Measurements from ENCODE around the gene IGFBP2. TPM values are rescaled to one million over a fixed set of nuclear protein-coding genes. Genes with fewer than 3 reads are reported as not detected.

IGFBP2 gene
- total and polyA plus RNA-seq, 9 of the 15 experiments (the other 6 are each of a cell fraction or from before 2014, with no cell fraction given): 0.93 TPM; not detected in 8

GRCh38 chr2:216700781-216701180 is 67.6 kb downstream of the IGFBP2 start:
- intact Hi-C loops (cut with micrococcal nuclease) (no loop called here), in situ Hi-C loops (cut with MboI) (no loop called here)
- no peak overlapping the region for H3K27ac ChIP-seq (ENCODE audit: extremely low read depth, low read depth, low read length)
- no peaks in the 10 kb centered on the region; a peak in 3 of 5 replicates for H3K4me1 ChIP-seq (replicated peaks in 1 of 2; ENCODE audit: control insufficient read depth in 2 of 2, insufficient read depth in 2 of 2, low read length in 2 of 2)
- FAIRE-seq (no peak), DNase-seq (ENCODE audit: extremely low read depth in 1 of 4, low spot score in 3 of 4) (no peak), ATAC-seq (no peak)
- TF ChIP-seq ZNF263 (CRISPR knock-in tag; IDR thresholded peaks at IDR 0.05; ENCODE audit: borderline replicate concordance) (no peak), GATAD2B (IDR thresholded peaks at IDR 0.05; ENCODE audit: borderline replicate concordance) (no peak), ZNF121 (CRISPR knock-in tag; conservative IDR thresholded peaks at IDR 0.05) (no peak), CCAR2 (IDR thresholded peaks at IDR 0.05; ENCODE audit: low read depth, low read length) (no peak), ZNF511 (CRISPR knock-in tag; IDR thresholded peaks at IDR 0.05) (no peak), SIX5 (IDR thresholded peaks at IDR 0.05; ENCODE audit: borderline replicate concordance in 1 of 2, insufficient read depth in 1 of 2, low read depth in 1 of 2, low read length in 2 of 2) (no peak), CREB5 (CRISPR knock-in tag; IDR thresholded peaks at IDR 0.05) (no peak), BRF1 (IDR thresholded peaks at IDR 0.05; ENCODE audit: borderline replicate concordance, extremely low read depth, insufficient read length) (no peak), NCOA1 (IDR thresholded peaks at IDR 0.05; ENCODE audit: low read depth) (no peak), HLTF (IDR thresholded peaks at IDR 0.05) (no peak), RUNX1 (IDR thresholded peaks at IDR 0.05; ENCODE audit: low read depth) (no peak)
- BruUV-seq (replicated peaks): no TSS peak
- no peak overlapping the region for H3K4me3 ChIP-seq
- no peaks in the 10 kb centered on the region for H3K79me2 ChIP-seq (ENCODE audit: control insufficient read depth, insufficient read depth, low read length)
- H3K36me3 ChIP-seq (ENCODE audit: control insufficient read depth, insufficient read depth, low read length): no peaks in the 10 kb centered on the region
- H2AFZ ChIP-seq (ENCODE audit: low read depth, low read length): no peak overlapping the region
- WGBS (ENCODE audit: insufficient coverage, low coverage, missing lambda C conversion rate): 3% methylated on average over 5 of the region's 5 CpGs
- no peaks in the 10 kb centered on the region for H3K9me1 ChIP-seq (ENCODE audit: control insufficient read depth, insufficient read depth, low read length)
- H4K20me1 ChIP-seq (replicated peaks; ENCODE audit: control insufficient read depth, insufficient read depth, low read length): no peaks in the 10 kb centered on the region
- H3K9ac ChIP-seq (ENCODE audit: insufficient read depth in 1 of 2, low read depth in 2 of 2, low read length in 2 of 2): no peak overlapping the region
- no peak overlapping the region for H3K4me2 ChIP-seq (ENCODE audit: insufficient read depth, low read length)
- ChIA-PET CTCF (ENCODE audit: low intra/inter-chr PET ratio) (no interaction called here), POLR2A (interaction anchor here (0.6 kb wide), 1 partner anchor 122 kb away, joined by 3 read pairs; no protein-coding TSS in a partner anchor)
- no peaks in the 10 kb centered on the region; a peak in 1 of 5 replicates for H3K27me3 ChIP-seq (ENCODE audit: control insufficient read depth in 2 of 2, insufficient read depth in 2 of 2, low read length in 2 of 2)
- H3K9me3 ChIP-seq (replicated peaks; ENCODE audit: control insufficient read depth, insufficient read depth, low read depth, low read length): no peaks in the 10 kb centered on the region
